H9 (cell line): ENCODE results near the gene H6PD. TPM values are rescaled to one million over a fixed set of nuclear protein-coding genes. Genes with fewer than 3 reads are reported as not detected.

Source experiments
- DNase-seq: peaks from one replicate; pipeline ENCODE4 v3.0.0-alpha.2; 2017
- H2AFZ ChIP-seq: one replicate; pipeline ENCODE4 v1.6.1; 2013; ENCODE audit warnings: mild to moderate bottlenecking, low read length, control low read depth, moderate library complexity
- H2AK5ac ChIP-seq: 2 replicates; pipeline ENCODE4 v1.6.1; 2013; ENCODE audit warnings: low read length, control low read depth, mixed read lengths; ENCODE audit not compliant: insufficient read length
- H2BK120ac ChIP-seq: one replicate; pipeline ENCODE4 v1.6.1; 2013; ENCODE audit warnings: low read depth, mild to moderate bottlenecking, low read length, control low read depth, inconsistent platforms; ENCODE audit not compliant: poor library complexity, severe bottlenecking
- H2BK12ac ChIP-seq: 2 replicates; pipeline ENCODE4 v1.6.1; 2013; ENCODE audit warnings: low read length, control low read depth, mixed read lengths, low read depth; ENCODE audit not compliant: insufficient read length
- H2BK15ac ChIP-seq: 2 replicates; pipeline ENCODE4 v1.6.1; 2013; ENCODE audit warnings: low read depth, low read length, control low read depth
- H2BK20ac ChIP-seq: one replicate; pipeline ENCODE4 v1.6.1; 2013; ENCODE audit warnings: low read depth, mild to moderate bottlenecking, low read length, control low read depth, inconsistent platforms; ENCODE audit not compliant: poor library complexity, severe bottlenecking
- H2BK5ac ChIP-seq: 2 replicates; pipeline ENCODE4 v1.6.1; 2013; ENCODE audit warnings: low read length, control low read depth, mixed read lengths; ENCODE audit not compliant: insufficient read length
- H3K14ac ChIP-seq: 2 replicates; pipeline ENCODE4 v1.6.1; 2013; ENCODE audit warnings: low read length, control low read depth; ENCODE audit not compliant: insufficient read depth
- H3K18ac ChIP-seq: 2 replicates; pipeline ENCODE4 v1.6.1; 2013; ENCODE audit warnings: low read depth, mild to moderate bottlenecking, mixed read lengths, low read length, control low read depth; ENCODE audit not compliant: insufficient read length
- H3K23ac ChIP-seq: 2 replicates; pipeline ENCODE4 v1.6.1; 2013; ENCODE audit warnings: low read length, control low read depth, mixed read lengths, low read depth; ENCODE audit not compliant: insufficient read length
- H3K23me2 ChIP-seq: 2 replicates; pipeline ENCODE4 v1.6.1; 2013; ENCODE audit warnings: low read depth, mild to moderate bottlenecking, mixed read lengths, low read length, control low read depth; ENCODE audit not compliant: insufficient read length, poor library complexity, severe bottlenecking
- H3K27ac ChIP-seq: 2 replicates; pipeline ENCODE4 v1.5.1; 2013; ENCODE audit warnings: low read length, control low read depth, mixed read lengths, low read depth; ENCODE audit not compliant: insufficient read length
- H3K27me3 ChIP-seq: 2 replicates; pipeline ENCODE4 v1.6.1; 2013; ENCODE audit warnings: low read length, control low read depth, inconsistent platforms; ENCODE audit not compliant: insufficient read depth
- H3K4ac ChIP-seq: 2 replicates; pipeline ENCODE4 v1.6.1; 2013; ENCODE audit warnings: low read depth, mild to moderate bottlenecking, control low read depth, inconsistent platforms, low read length, moderate library complexity
- H3K4me1 ChIP-seq: 2 replicates; pipeline ENCODE4 v1.6.1; 2013; ENCODE audit warnings: low read length, control low read depth, inconsistent platforms; ENCODE audit not compliant: insufficient read depth
- H3K4me2 ChIP-seq: 2 replicates; pipeline ENCODE4 v1.6.1; 2013; ENCODE audit warnings: low read length, control low read depth, mixed read lengths; ENCODE audit not compliant: insufficient read length, insufficient read depth
- H3K56ac ChIP-seq: 2 replicates; pipeline ENCODE4 v1.6.1; 2013; ENCODE audit warnings: low read depth, mild to moderate bottlenecking, mixed read lengths, low read length, control low read depth; ENCODE audit not compliant: insufficient read length
- H3K79me1 ChIP-seq: 2 replicates; pipeline ENCODE4 v1.6.1; 2013; ENCODE audit warnings: low read depth, mild to moderate bottlenecking, moderate library complexity, low read length, control low read depth, inconsistent platforms; ENCODE audit not compliant: insufficient read depth, poor library complexity, severe bottlenecking
- H3K79me2 ChIP-seq: 2 replicates; pipeline ENCODE4 v1.6.1; 2013; ENCODE audit warnings: low read length, control low read depth, inconsistent platforms; ENCODE audit not compliant: insufficient read depth
- H3K9ac ChIP-seq: 2 replicates; pipeline ENCODE4 v1.6.1; 2013; ENCODE audit warnings: low read length, control low read depth, mixed read lengths; ENCODE audit not compliant: insufficient read length; ENCODE audit errors: extremely low read depth
- H3K9me3 ChIP-seq: one replicate; pipeline ENCODE4 v1.6.1; 2013; ENCODE audit warnings: low read depth, low read length, inconsistent platforms; ENCODE audit not compliant: control insufficient read depth
- H3T11ph ChIP-seq: one replicate; pipeline ENCODE4 v1.6.1; 2013; ENCODE audit warnings: mild to moderate bottlenecking, low read length, control low read depth, inconsistent platforms
- H4K20me1 ChIP-seq: one replicate; pipeline ENCODE4 v1.6.1; 2013; ENCODE audit not compliant: control insufficient read depth, insufficient read length, insufficient read depth
- H4K5ac ChIP-seq: 2 replicates; pipeline ENCODE4 v1.6.1; 2013; ENCODE audit warnings: low read depth, mild to moderate bottlenecking, mixed read lengths, low read length, control low read depth; ENCODE audit not compliant: insufficient read length
- H4K8ac ChIP-seq: replicated peaks from 2 replicates; pipeline ENCODE4 v1.6.1; 2013; ENCODE audit warnings: low read length, control low read depth, mixed read lengths, low read depth; ENCODE audit not compliant: insufficient read length
- H4K91ac ChIP-seq: 2 replicates; pipeline ENCODE4 v1.6.1; 2013; ENCODE audit warnings: low read depth, mild to moderate bottlenecking, moderate library complexity, mixed read lengths, low read length, control low read depth; ENCODE audit not compliant: insufficient read length
- H3K27ac Mint-ChIP-seq, 3 experiments: 2 replicates in 2 of 3; 3 replicates in 1 of 3; pipeline ENCODE4 v1.8.0; 2020 to 2021; ENCODE audit warnings: mixed read lengths in 3 of 3, mild to moderate bottlenecking in 1 of 3, moderate library complexity in 1 of 3
- H3K27me3 Mint-ChIP-seq: 2 replicates; pipeline ENCODE4 v1.8.0; 2021; ENCODE audit warnings: low read depth, mild to moderate bottlenecking, moderate library complexity, mixed read lengths
- H3K36me3 Mint-ChIP-seq, 3 experiments: 2 replicates in 2 of 3; 3 replicates in 1 of 3; pipeline ENCODE4 v1.8.0; 2020 to 2021; ENCODE audit warnings: low read depth in 3 of 3, mixed read lengths in 3 of 3; ENCODE audit not compliant: insufficient read depth in 1 of 3
- H3K4me1 Mint-ChIP-seq, 2 experiments: 2 replicates each; pipeline ENCODE4 v1.8.0; 2020; ENCODE audit warnings: mixed read lengths in 2 of 2
- H3K4me3 Mint-ChIP-seq, 2 experiments: 2 replicates in 1 of 2; 3 replicates in 1 of 2; pipeline ENCODE4 v1.8.0; 2020 to 2021; ENCODE audit warnings: mild to moderate bottlenecking in 2 of 2, mixed read lengths in 2 of 2, moderate library complexity in 1 of 2
- H3K9me3 Mint-ChIP-seq, 2 experiments: 2 replicates in 1 of 2; 3 replicates in 1 of 2; pipeline ENCODE4 v1.8.0; 2020; ENCODE audit warnings: mild to moderate bottlenecking in 2 of 2, mixed read lengths in 2 of 2, moderate library complexity in 1 of 2
- CTCF ChIP-seq: fragments of 200-600 bp; sonication (generic); conservative IDR thresholded peaks from 3 replicates; pipeline ENCODE4 v1.8.0; 2021; ENCODE audit warnings: antibody characterized with exemption, mild to moderate bottlenecking
- WGBS: extraction: QIAGEN DNeasy Blood & Tissue Kit; methylation state at CpG from one replicate; pipeline ENCODE4 v1.1.7; 2013; ENCODE audit warnings: missing lambda C conversion rate, low lambda C conversion rate, mixed read lengths; ENCODE audit not compliant: insufficient read length; ENCODE audit errors: extremely low coverage; 5-methylcytosine and 5-hydroxymethylcytosine counted together
- total RNA-seq: library from RNA; stranded (reverse); gene quantifications from 2 replicates; pipeline ENCODE4 v1.2.1, GENCODE V29; 2021

H6PD gene
- total RNA-seq, 1 experiment from 2014 or later = 7.9 TPM

DNA sequence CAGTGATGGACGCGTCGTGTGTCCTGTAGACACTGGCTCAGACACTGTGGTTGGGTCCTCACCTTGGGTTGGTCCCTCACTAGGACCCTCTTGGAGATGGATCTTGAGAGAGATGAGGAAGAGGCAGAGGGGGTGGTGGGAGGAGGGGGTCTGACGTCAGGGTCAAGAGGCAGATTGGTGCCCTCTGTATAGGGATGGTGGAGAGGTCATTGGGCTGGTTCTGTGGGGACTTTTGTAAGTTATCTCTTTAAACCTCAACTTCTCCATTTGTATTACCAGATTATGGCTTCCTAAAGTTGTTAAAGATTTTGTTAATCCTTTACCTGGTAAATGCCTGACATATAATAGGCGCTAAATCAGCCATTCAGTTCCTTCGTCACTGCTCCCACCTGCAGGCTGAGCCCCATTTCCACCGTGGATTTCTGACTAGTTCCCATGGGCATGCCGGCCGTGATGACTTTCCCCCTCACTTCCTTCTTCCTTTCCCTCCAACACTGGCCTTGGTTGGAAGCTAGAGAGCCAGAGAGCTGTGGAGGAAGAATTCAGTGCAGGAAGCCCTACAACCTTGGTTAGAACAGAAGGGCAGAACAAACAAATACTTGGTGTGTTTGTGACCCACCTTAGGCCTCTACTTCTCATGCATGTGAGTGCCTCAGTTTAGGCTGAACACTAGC lies 8.6 kb downstream of the H6PD start:
- Histone ChIP-seq H4K20me1 (no peaks in the 10 kb centered on the region), H3K4me1 (peaks cover 12% of the 10 kb centered on the region), H3K9ac (no peak overlapping the region), H4K91ac (no peak overlapping the region), H3K4ac (no peak overlapping the region), H3K23me2 (no peaks in the 10 kb centered on the region), H3K18ac (no peak overlapping the region), H2BK12ac (no peak overlapping the region), H2BK120ac (no peak overlapping the region), H2BK20ac (no peak overlapping the region), H3K23ac (no peak overlapping the region), H3K56ac (no peak overlapping the region), H4K8ac (no peak overlapping the region), H2AK5ac (no peak overlapping the region), H2BK5ac (no peak overlapping the region), H3K4me2 (no peak overlapping the region), H4K5ac (no peak overlapping the region), H2AFZ (no peak overlapping the region), H3K27ac (no peak overlapping the region), H3K9me3 (no peaks in the 10 kb centered on the region), H3K79me2 (no peaks in the 10 kb centered on the region), H3K14ac (no peak overlapping the region), H3T11ph (no peak overlapping the region), H3K79me1 (no peaks in the 10 kb centered on the region), H2BK15ac (no peak overlapping the region), H3K27me3 (no peaks in the 10 kb centered on the region)
- DNase-seq = no peak
- peaks cover 32 to 40% of the 10 kb centered on the region in 2 experiments for H3K4me1 Mint-ChIP-seq
- H3K27ac Mint-ChIP-seq = peak overlapping the region in 1 of 3 experiments; percentile 51; a peak in 1 of 7 replicates
- H3K9me3 Mint-ChIP-seq = no peaks in the 10 kb centered on the region
- WGBS = no CpG with 5 or more reads among the region's 9 CpGs
- peaks cover 2% of the 10 kb centered on the region; the same call in 1 of the 2 replicates for H3K27me3 Mint-ChIP-seq
- H3K36me3 Mint-ChIP-seq = no peaks in the 10 kb centered on the region; a peak in 1 of 7 replicates
- H3K4me3 Mint-ChIP-seq = no peak overlapping the region
- no peak for TF ChIP-seq CTCF
